ENCODE data around the gene SHROOM3. TPM values are rescaled to one million over a fixed set of nuclear protein-coding genes. Genes with fewer than 3 reads are reported as not detected.

The SHROOM3 gene
- total and polyA plus RNA-seq, 2 donors (not counting 3 experiments of a cell fraction or from before 2014, with no cell fraction given), result 2.7 to 6.7 TPM

GRCh38 chr4:76779740-76780459, 344.9 kb downstream of the SHROOM3 start:
- FAIRE-seq (no peak), DNase-seq (ENCODE audit: low read depth, low spot score) (peak; percentile 27)
- intact Hi-C loops (cut with micrococcal nuclease) (no loop called here), dilution Hi-C loops (cut with MboI; ENCODE audit: extremely low pct_ligation_motif_present, low sequenced_read_pairs) (no loop called here)
- CTCF ChIA-PET, result no interaction called here
- H3K9ac ChIP-seq (replicated peaks; ENCODE audit: extremely low read depth, insufficient read depth, low read length), result no peak overlapping the region
- no peak overlapping the region for H3K4me3 ChIP-seq (replicated peaks in 1 of 3; ENCODE audit: insufficient read depth in 1 of 3, low read depth in 1 of 3, low read length in 3 of 3)
- H3K79me2 ChIP-seq (ENCODE audit: control insufficient read depth, insufficient read depth, low read length), result no peaks in the 10 kb centered on the region
- no peak overlapping the region for H3K4me2 ChIP-seq (ENCODE audit: insufficient read depth, low read length)
- POLR2A ChIA-PET, result no interaction called here
- peaks cover 2% of the 10 kb centered on the region for H3K9me1 ChIP-seq (replicated peaks; ENCODE audit: control insufficient read depth, extremely low read depth, insufficient read depth, low read length)
- no peaks in the 10 kb centered on the region for H3K36me3 ChIP-seq (ENCODE audit: control insufficient read depth in 2 of 2, extremely low read depth in 1 of 2, insufficient read depth in 2 of 2, low read length in 2 of 2)
- H3K9me3 ChIP-seq (replicated peaks; ENCODE audit: control insufficient read depth, insufficient read depth, low read length), result no peaks in the 10 kb centered on the region
- TF ChIP-seq POLR2AphosphoS5 (IDR thresholded peaks at IDR 0.05; ENCODE audit: insufficient read depth, low read depth, low read length) (no peak), POLR2A (IDR thresholded peaks at IDR 0.05; ENCODE audit: low read depth, low read length) (no peak), CTCF (IDR thresholded peaks at IDR 0.05; ENCODE audit: extremely low read depth in 1 of 2, insufficient read depth in 1 of 2, low read depth in 1 of 2, low read length in 2 of 2) (no peak), MYC (IDR thresholded peaks at IDR 0.05; ENCODE audit: low read depth, low read length) (no peak), FOS (IDR thresholded peaks at IDR 0.05; ENCODE audit: borderline replicate concordance, insufficient read depth, low read length) (no peak), GATA2 (IDR thresholded peaks at IDR 0.05; ENCODE audit: insufficient read depth, insufficient read length, low read depth, low read length) (no peak), JUN (IDR thresholded peaks at IDR 0.05; ENCODE audit: borderline replicate concordance, insufficient read depth, insufficient read length, low read depth) (no peak), EZH2 (IDR thresholded peaks at IDR 0.05; ENCODE audit: borderline replicate concordance, low read depth, low read length, severe bottlenecking) (no peak)
- TF ChIP-seq, protein P1, sequence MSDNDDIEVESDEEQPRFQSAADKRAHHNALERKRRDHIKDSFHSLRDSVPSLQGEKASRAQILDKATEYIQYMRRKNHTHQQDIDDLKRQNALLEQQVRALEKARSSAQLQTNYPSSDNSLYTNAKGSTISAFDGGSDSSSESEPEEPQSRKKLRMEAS (IDR thresholded peaks at IDR 0.05; ENCODE audit: insufficient read depth, insufficient read length), result no peak
- no peak overlapping the region for H3K27ac ChIP-seq (ENCODE audit: insufficient read depth, low read depth, low read length)
- no peak overlapping the region for H2AFZ ChIP-seq (ENCODE audit: low read depth, low read length)
- no peaks in the 10 kb centered on the region for H4K20me1 ChIP-seq (replicated peaks; ENCODE audit: control insufficient read depth, extremely low read depth, insufficient read depth, low read length)
- BruUV-seq (replicated peaks), result no TSS peak
- no peaks in the 10 kb centered on the region for H3K27me3 ChIP-seq (ENCODE audit: control insufficient read depth in 2 of 2, insufficient read depth in 2 of 2, low read length in 2 of 2)
- peaks cover 3% of the 10 kb centered on the region for H3K4me1 ChIP-seq (ENCODE audit: control insufficient read depth, extremely low read depth, insufficient read depth, low read length)

Measured in endothelial cell of umbilical vein (primary cell).